HFFc6 (cell line): ENCODE measurements around the gene PDIA4. TPM values are rescaled to one million over a fixed set of nuclear protein-coding genes. Genes with fewer than 3 reads are reported as not detected.
"Not testable (repeated sequence)": the region's sequence is repeated elsewhere in the genome, so short reads cannot be mapped to it uniquely, and the experiment has no call there.

Experiments
- DNase-seq: peaks from one replicate; pipeline ENCODE4 v3.0.0-alpha.2; 2018
- H3K27ac Mint-ChIP-seq: 2 replicates; pipeline ENCODE4 v1.8.0; 2020; ENCODE audit warnings: mild to moderate bottlenecking, mixed read lengths
- H3K27me3 Mint-ChIP-seq: 2 replicates; pipeline ENCODE4 v1.8.0; 2021; ENCODE audit warnings: mild to moderate bottlenecking, moderate library complexity, mixed read lengths; ENCODE audit not compliant: insufficient read depth
- H3K36me3 Mint-ChIP-seq: 2 replicates; pipeline ENCODE4 v1.8.0; 2021; ENCODE audit warnings: low read depth, mixed read lengths
- H3K4me1 Mint-ChIP-seq: 2 replicates; pipeline ENCODE4 v1.8.0; 2020; ENCODE audit warnings: low read depth, mixed read lengths
- H3K4me3 Mint-ChIP-seq: 2 replicates; pipeline ENCODE4 v1.8.0; 2020; ENCODE audit warnings: mild to moderate bottlenecking, moderate library complexity, mixed read lengths
- H3K9me3 Mint-ChIP-seq: 2 replicates; pipeline ENCODE4 v1.8.0; 2020; ENCODE audit warnings: mild to moderate bottlenecking, mixed read lengths
- total RNA-seq, 6 experiments: library from RNA; stranded (reverse); fragmentation: NEBNext Ultra II Directional; extraction: Animal tissue kit (Norgen Biotek cat#: 25700); gene quantifications; 2 replicates in 1 of 6; 3 replicates in 5 of 6; pipeline ENCODE4 v1.2.3, GENCODE V29; 2021
- TF ChIP-seq, protein P1 (sequence below): fragments of 200-600 bp; sonication (generic); IDR thresholded peaks from 2 replicates; pipeline ENCODE4 v1.5.0; 2021; ENCODE audit warnings: antibody characterized with exemption, mild to moderate bottlenecking

The PDIA4 gene
- total RNA-seq, 6 experiments from 2014 or later: 185 to 210 (median 200) TPM

DNA sequence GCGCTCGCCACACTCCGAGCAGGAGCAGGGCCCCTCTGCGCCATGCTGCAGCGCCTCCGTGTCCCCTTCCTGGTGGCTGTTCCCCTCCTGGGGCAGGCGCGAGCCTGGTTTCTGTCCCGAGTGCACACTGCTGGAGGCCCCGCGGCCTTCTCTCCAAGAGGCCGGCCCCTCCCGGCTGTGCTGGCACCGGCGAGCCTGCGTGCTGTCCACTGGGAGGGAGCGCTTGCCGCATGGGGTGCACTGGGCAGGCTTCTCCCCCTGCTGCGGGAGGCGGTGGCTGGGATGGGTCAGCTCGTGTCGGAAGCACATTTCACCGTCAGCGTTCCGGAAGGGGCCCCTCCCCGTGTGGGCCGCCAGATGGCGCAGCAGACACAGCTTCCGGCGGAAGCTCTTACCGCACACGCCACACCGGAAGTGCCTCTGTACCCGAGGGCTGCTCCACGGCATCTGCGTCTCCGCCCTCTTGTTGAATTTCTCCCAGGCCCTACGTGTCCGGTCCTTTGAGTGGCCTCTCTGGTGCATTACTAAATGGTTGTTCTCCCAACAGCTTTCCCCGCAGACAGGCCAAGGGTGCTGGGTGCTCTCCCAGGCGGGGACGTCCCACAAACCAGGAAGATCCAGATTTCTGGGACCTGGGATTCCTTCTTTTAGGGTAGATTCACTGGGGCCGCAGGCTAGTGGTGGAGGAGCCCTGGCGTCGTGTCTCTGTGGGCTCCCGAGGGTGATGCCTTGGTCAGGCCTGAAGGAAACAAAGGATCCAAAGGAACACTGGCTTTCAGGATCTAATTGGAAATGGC lies 43.5 kb upstream of the PDIA4 start:
- H3K4me3 Mint-ChIP-seq: no peak overlapping the region
- no peaks in the 10 kb centered on the region for H3K4me1 Mint-ChIP-seq
- H3K9me3 Mint-ChIP-seq: no peaks in the 10 kb centered on the region
- H3K27me3 Mint-ChIP-seq: no peaks in the 10 kb centered on the region; the same call in 1 of the 2 replicates
- no peak for DNase-seq
- no peak overlapping the region for H3K27ac Mint-ChIP-seq
- TF ChIP-seq, protein P1, sequence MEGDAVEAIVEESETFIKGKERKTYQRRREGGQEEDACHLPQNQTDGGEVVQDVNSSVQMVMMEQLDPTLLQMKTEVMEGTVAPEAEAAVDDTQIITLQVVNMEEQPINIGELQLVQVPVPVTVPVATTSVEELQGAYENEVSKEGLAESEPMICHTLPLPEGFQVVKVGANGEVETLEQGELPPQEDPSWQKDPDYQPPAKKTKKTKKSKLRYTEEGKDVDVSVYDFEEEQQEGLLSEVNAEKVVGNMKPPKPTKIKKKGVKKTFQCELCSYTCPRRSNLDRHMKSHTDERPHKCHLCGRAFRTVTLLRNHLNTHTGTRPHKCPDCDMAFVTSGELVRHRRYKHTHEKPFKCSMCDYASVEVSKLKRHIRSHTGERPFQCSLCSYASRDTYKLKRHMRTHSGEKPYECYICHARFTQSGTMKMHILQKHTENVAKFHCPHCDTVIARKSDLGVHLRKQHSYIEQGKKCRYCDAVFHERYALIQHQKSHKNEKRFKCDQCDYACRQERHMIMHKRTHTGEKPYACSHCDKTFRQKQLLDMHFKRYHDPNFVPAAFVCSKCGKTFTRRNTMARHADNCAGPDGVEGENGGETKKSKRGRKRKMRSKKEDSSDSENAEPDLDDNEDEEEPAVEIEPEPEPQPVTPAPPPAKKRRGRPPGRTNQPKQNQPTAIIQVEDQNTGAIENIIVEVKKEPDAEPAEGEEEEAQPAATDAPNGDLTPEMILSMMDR: peak; percentile 48; the same call in 1 of the 2 replicates
- H3K36me3 Mint-ChIP-seq: peaks cover 21% of the 10 kb centered on the region

- H3K27ac Mint-ChIP-seq: no peak overlapping the region
- peaks cover 17% of the 10 kb centered on the region for H3K36me3 Mint-ChIP-seq
- no peak overlapping the region for H3K4me3 Mint-ChIP-seq
- no peak for DNase-seq
- TF ChIP-seq, protein P1: no peak
- no peaks in the 10 kb centered on the region for H3K9me3 Mint-ChIP-seq
- no peaks in the 10 kb centered on the region; the same call in 1 of the 2 replicates for H3K27me3 Mint-ChIP-seq
- H3K4me1 Mint-ChIP-seq: no peaks in the 10 kb centered on the region
Measured at GRCh38 chr7:149071182-149071635, 42.9 kb upstream of the PDIA4 start.

- H3K27ac Mint-ChIP-seq: no peak overlapping the region
- no peaks in the 10 kb centered on the region for H3K4me1 Mint-ChIP-seq
- no peaks in the 10 kb centered on the region; the same call in 1 of the 2 replicates for H3K27me3 Mint-ChIP-seq
- H3K36me3 Mint-ChIP-seq: peaks cover 17% of the 10 kb centered on the region
- DNase-seq: no peak
- no peak overlapping the region for H3K4me3 Mint-ChIP-seq
- H3K9me3 Mint-ChIP-seq: no peaks in the 10 kb centered on the region
- TF ChIP-seq, protein P1: no peak
Measured at GRCh38 chr7:149070372-149071125, 42.2 kb upstream of the PDIA4 start.

- TF ChIP-seq, protein P1: 0 out of 2 replicates have a peak, but pooled peaks have one; percentile 11
- DNase-seq: no peak
- Mint-ChIP-seq H3K9me3 (no peaks in the 10 kb centered on the region), H3K27me3 (peaks cover 2% of the 10 kb centered on the region; the same call in 1 of the 2 replicates), H3K36me3 (peaks cover 12% of the 10 kb centered on the region), H3K4me3 (no peak overlapping the region), H3K4me1 (0 out of 2 replicates have a peak, but pooled peaks cover 4% of the 10 kb centered on the region), H3K27ac (no peak overlapping the region)
Measured at GRCh38 chr7:149067869-149068268, 39.6 kb upstream of the PDIA4 start.

GRCh38 chr7:149063476-149063875 lies 35.2 kb upstream of the PDIA4 start:
- no peak for DNase-seq
- H3K9me3 Mint-ChIP-seq: no peaks in the 10 kb centered on the region
- 0 out of 2 replicates have a peak, but pooled peaks cover 5% of the 10 kb centered on the region for H3K36me3 Mint-ChIP-seq
- 0 out of 2 replicates have a peak, but pooled peaks cover 4% of the 10 kb centered on the region for H3K4me1 Mint-ChIP-seq
- H3K27me3 Mint-ChIP-seq: peaks cover 2% of the 10 kb centered on the region; the same call in 1 of the 2 replicates
- TF ChIP-seq, protein P1: no peak
- H3K27ac Mint-ChIP-seq: peak overlapping the region; percentile 6; the same call in 1 of the 2 replicates
- no peak overlapping the region for H3K4me3 Mint-ChIP-seq

DNA sequence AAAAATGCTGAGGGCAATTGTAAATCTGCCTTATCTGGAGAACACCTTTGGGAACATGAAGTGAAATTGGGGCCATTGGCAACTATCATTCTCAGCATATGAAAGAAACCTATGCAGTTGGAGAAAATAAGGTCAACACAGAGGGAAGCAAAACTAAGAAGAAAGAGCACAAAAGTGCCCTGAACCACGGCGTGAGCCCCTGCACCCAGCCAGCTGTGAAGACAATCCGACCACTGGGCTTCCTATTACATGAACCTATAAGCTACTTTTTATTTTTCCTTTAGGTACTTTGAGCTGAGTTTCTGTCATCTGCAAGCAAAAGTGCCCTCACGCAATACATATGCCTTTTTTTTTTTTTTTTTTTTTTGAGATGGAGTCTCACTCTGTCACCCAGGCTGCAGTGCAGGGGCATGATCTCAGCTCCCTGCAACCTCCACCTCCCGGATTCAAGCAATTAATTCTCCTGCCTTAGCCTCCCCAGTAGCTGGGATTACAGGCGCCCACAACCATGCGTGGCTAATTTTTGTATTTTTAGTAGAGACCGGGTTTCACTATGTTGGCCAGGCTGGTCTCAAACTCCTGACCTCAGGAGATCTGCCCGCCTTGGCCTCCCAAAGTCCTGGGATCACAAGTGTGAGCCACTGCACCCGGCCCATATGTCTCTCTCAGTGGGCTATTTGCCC lies 34.1 kb upstream of the PDIA4 start:
- not testable (repeated sequence) for H3K36me3 Mint-ChIP-seq, H3K9me3 Mint-ChIP-seq, DNase-seq, H3K4me3 Mint-ChIP-seq, H3K27me3 Mint-ChIP-seq, H3K27ac Mint-ChIP-seq, H3K4me1 Mint-ChIP-seq
